Peyer's patch (tissue), 4 donors: ENCODE data around the gene RIPK4. TPM values are rescaled to one million over a fixed set of nuclear protein-coding genes. Genes with fewer than 3 reads are reported as not detected.

ENCODE experiments used
- DNase-seq, 3 donors: peaks; one replicate each; pipeline ENCODE4 v3.0.0-alpha.2; 2017 to 2019
- H3K27ac ChIP-seq, 4 donors: fragments of 200-600 bp; sonication (generic); one replicate each; pipeline ENCODE4 v1.5.1; 2016 to 2019
- H3K27me3 ChIP-seq, 2 donors: fragments of 200-600 bp; sonication (generic); one replicate each; pipeline ENCODE4 v1.5.1; 2019
- H3K36me3 ChIP-seq, 3 donors: fragments of 200-600 bp; sonication (generic); one replicate each; pipeline ENCODE4 v1.5.1; 2016 to 2019
- H3K4me1 ChIP-seq, 4 donors: fragments of 200-600 bp; sonication (generic); one replicate each; pipeline ENCODE4 v1.5.1; 2016 to 2019
- H3K4me3 ChIP-seq, 4 donors: fragments of 200-600 bp; sonication (generic); 1 replicate in 3 of 4; 2 replicates in 1 of 4; pipeline ENCODE4 v1.5.1; 2016 to 2019; ENCODE audit warnings: mild to moderate bottlenecking in 1 of 4
- H3K9me3 ChIP-seq, 4 donors: fragments of 200-600 bp; sonication (generic); one replicate each; pipeline ENCODE4 v1.5.1; 2016 to 2019; ENCODE audit warnings: mild to moderate bottlenecking in 1 of 4
- CTCF ChIP-seq, 6 experiments: fragments of 450-650 bp in 4 of 6; fragments of 200-600 bp in 2 of 6; sonication (generic) in 1 of 6; IDR thresholded peaks; one replicate each; pipeline ENCODE4 v1.5.1; 2017 to 2019; ENCODE audit warnings: antibody characterized with exemption in 6 of 6, mild to moderate bottlenecking in 3 of 6, moderate library complexity in 1 of 6
- POLR2A ChIP-seq, 2 donors: fragments of 450-650 bp; IDR thresholded peaks; one replicate each; pipeline ENCODE4 v1.5.1; 2017; ENCODE audit warnings: antibody characterized with exemption in 2 of 2, mild to moderate bottlenecking in 2 of 2, moderate library complexity in 2 of 2
- total RNA-seq, 4 donors: library from RNA; depleted of rRNA; stranded (reverse); fragments of >200 nt; gene quantifications; one replicate each; pipeline ENCODE4 v1.1.0, GENCODE V29; 2016

RIPK4 gene
- total RNA-seq, 4 donors from 2014 or later = 5.0 to 62.5 (median 31.3) TPM

GRCh38 chr21:41805038-41805437 lies 38.2 kb upstream of the RIPK4 start:
- DNase-seq = no peak
- TF ChIP-seq POLR2A (IDR thresholded peaks at IDR 0.05) = no peak
- no peaks in the 10 kb centered on the region for H3K27me3 ChIP-seq
- no peaks in the 10 kb centered on the region for H3K9me3 ChIP-seq
- peaks cover 0 to 28% (median 0%) of the 10 kb centered on the region in 3 donors for H3K36me3 ChIP-seq
- H3K4me1 ChIP-seq = peaks cover 0 to 5% (median 0%) of the 10 kb centered on the region in 4 donors
- H3K4me3 ChIP-seq = no peak overlapping the region
- no peak overlapping the region for H3K27ac ChIP-seq

- TF ChIP-seq POLR2A (IDR thresholded peaks at IDR 0.05) = no peak
- Histone ChIP-seq H3K36me3 (peaks cover 0 to 28% (median 0%) of the 10 kb centered on the region in 3 donors), H3K27ac (no peak overlapping the region), H3K27me3 (no peaks in the 10 kb centered on the region), H3K4me3 (no peak overlapping the region), H3K4me1 (peaks cover 0 to 5% (median 0%) of the 10 kb centered on the region in 4 donors), H3K9me3 (no peaks in the 10 kb centered on the region)
- DNase-seq = no peak
Observed at GRCh38 chr21:41804381-41804780, 37.5 kb upstream of the RIPK4 start.

DNA sequence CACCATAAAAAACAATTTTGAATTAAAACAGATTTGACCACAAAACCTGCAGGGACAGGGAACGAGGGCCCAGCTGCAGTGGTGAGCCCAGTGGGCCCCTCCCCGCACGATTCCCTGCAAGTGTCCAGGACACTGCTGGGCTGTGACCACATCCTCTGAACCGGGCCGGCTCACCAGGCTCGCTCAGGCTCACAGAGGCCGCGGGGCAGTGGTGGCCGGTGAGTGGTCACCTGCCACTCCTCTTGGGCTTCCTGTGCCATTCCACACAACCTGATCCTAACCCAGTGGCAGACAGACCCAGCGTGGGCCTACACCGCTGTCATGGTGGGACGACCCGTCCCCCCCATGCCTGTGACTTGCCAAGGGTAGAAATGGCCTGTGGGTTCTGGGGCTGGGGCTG lies 36.5 kb upstream of the RIPK4 start:
- Histone ChIP-seq H3K36me3 (peaks cover 0 to 20% (median 0%) of the 10 kb centered on the region in 3 donors), H3K4me3 (no peak overlapping the region), H3K27me3 (no peaks in the 10 kb centered on the region), H3K27ac (peak overlapping the region in 2 of 4 donors; percentile 31 to 49), H3K4me1 (peaks cover 0 to 5% (median 0%) of the 10 kb centered on the region in 4 donors), H3K9me3 (no peaks in the 10 kb centered on the region)
- no peak for DNase-seq
- TF ChIP-seq POLR2A (IDR thresholded peaks at IDR 0.05) (no peak), CTCF (IDR thresholded peaks at IDR 0.05) (no peak)

DNA sequence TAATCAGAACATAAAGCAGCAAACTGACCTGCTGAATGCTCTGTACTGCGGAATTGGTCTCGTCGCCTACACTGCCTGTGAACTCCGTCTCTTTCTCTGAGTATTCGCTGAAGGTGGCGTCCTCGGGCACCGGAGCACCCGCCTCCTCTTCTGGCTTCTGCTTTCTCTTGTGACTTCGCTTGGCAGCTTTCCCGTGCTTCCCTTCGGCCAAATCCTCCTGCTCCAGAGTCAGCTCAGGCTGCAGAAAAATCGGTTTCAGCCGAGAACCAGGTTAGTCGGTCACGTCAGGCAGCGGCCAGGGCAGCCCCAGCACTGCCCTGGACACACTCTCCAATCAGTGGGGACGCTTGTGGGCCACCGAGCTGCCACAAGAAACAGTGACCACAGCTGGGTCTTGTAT lies 35.8 kb upstream of the RIPK4 start:
- H3K27ac ChIP-seq = peak overlapping the region in 2 of 4 donors; percentile 1 to 25

DNA sequence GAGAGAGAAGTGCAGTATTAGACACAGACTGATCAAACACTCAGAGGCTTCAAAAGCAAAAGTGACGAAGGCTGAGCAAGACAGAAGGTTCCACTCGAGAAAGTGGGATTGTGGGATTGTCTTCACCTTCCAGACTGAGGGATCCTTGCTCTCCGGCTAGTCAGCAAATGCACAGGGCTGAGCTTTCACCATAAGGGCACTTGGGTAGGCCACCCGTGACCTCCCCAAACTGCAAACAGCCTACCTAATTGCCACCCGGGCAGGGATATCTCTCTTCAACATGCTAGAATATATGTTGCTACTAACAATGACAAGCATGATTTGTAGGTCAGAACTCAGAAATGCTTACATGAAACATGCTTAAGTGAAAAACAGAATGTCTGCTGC lies 35.3 kb upstream of the RIPK4 start:
- H3K36me3 ChIP-seq = peaks cover 0 to 23% (median 0%) of the 10 kb centered on the region in 3 donors
- no peaks in the 10 kb centered on the region for H3K27me3 ChIP-seq
- peak overlapping the region in 2 of 4 donors; percentile 1 to 25 for H3K27ac ChIP-seq
- no peak for TF ChIP-seq CTCF (IDR thresholded peaks at IDR 0.05)
- no peak for TF ChIP-seq POLR2A (IDR thresholded peaks at IDR 0.05)
- H3K4me1 ChIP-seq = peaks cover 0 to 5% (median 0%) of the 10 kb centered on the region in 4 donors
- no peaks in the 10 kb centered on the region for H3K9me3 ChIP-seq
- no peak overlapping the region for H3K4me3 ChIP-seq
- DNase-seq = no peak

More for the DNA sequence above, 35.8 kb upstream of the RIPK4 start:
- Histone ChIP-seq H3K27me3 (no peaks in the 10 kb centered on the region), H3K4me1 (peaks cover 0 to 5% (median 0%) of the 10 kb centered on the region in 4 donors), H3K36me3 (peaks cover 0 to 23% (median 0%) of the 10 kb centered on the region in 3 donors), H3K4me3 (no peak overlapping the region), H3K9me3 (no peaks in the 10 kb centered on the region)
- DNase-seq = peak in 1 of 3 donors; percentile 60
- no peak for TF ChIP-seq POLR2A (IDR thresholded peaks at IDR 0.05)
- TF ChIP-seq CTCF (IDR thresholded peaks at IDR 0.05) = no peak

DNA sequence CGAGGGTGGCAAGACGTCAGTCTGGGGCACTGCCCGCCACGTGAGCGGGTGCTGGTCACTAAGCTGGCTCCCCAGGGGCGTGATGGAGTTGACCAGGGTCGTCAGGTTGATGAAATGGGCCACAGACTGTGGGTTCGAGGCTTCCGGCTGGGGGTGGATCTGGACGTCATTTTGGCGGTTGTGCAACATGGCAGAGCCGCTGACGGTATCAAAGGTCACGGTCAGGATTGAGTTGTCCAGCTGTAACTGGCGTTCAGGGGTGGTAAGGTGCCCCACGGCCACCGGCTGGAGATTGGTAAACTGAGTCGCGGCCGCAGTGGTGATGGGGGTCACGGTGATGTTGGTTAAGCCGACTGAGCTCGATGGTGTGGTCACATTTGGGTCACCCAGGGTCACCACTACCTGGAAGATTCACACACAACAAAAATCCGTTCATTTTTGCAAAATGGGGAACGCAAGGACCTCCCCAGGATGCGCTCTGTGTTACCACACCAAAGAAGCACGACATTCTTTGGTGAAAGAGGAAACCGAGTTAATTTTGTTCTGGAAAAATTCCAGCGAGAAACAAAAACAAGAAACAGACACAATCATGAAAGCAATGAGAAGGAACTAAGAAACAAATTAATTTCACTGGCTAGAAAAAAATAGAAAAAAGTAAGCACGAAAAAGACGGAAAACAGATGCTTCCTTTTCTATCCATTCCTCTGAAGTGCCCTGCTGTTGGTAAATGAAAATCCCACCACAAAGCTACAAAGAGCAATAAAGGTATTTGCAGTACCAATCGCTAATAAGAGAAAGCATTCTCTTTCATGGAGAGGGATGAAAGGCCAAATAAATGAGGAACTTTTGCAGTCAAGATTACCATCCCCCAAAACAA lies 34.7 kb upstream of the RIPK4 start:
- Histone ChIP-seq H3K4me3 (no peak overlapping the region), H3K27me3 (no peaks in the 10 kb centered on the region), H3K27ac (peak overlapping the region in 1 of 4 donors; percentile 25), H3K4me1 (peaks cover 0 to 5% (median 0%) of the 10 kb centered on the region in 4 donors), H3K36me3 (peaks cover 0 to 23% (median 0%) of the 10 kb centered on the region in 3 donors), H3K9me3 (no peaks in the 10 kb centered on the region)
- DNase-seq = no peak
- TF ChIP-seq POLR2A (IDR thresholded peaks at IDR 0.05) (no peak), CTCF (IDR thresholded peaks at IDR 0.05) (no peak)
